D721Med (cell line): Measurements from ENCODE around the gene SLC27A2.

ENCODE experiments used
- DNase-seq: peaks from one replicate; pipeline ENCODE4 v3.0.0; 2011; ENCODE audit warnings: low spot score; ENCODE audit not compliant: insufficient read length
- FAIRE-seq: peaks from 2 replicates; lab custom pipeline; 2011; peaks lifted over from hg19 to GRCh38; lab: Jason Lieb, UNC
- CTCF ChIP-seq: IDR thresholded peaks from 2 replicates; pipeline ENCODE4 v1.5.1; 2012; ENCODE audit warnings: mild to moderate bottlenecking, control low read depth; ENCODE audit not compliant: insufficient read depth; ENCODE audit errors: missing control alignments

SLC27A2 gene

GRCh38 chr15:50236433-50236832 lies 54.4 kb downstream of the SLC27A2 start:
- FAIRE-seq (no peak), DNase-seq (no peak)
- no peak for TF ChIP-seq CTCF

GRCh38 chr15:50238255-50238654 lies 56.3 kb downstream of the SLC27A2 start:
- DNase-seq (no peak), FAIRE-seq (no peak)
- TF ChIP-seq CTCF = no peak

GRCh38 chr15:50241684-50242450 lies 59.9 kb downstream of the SLC27A2 start:
- no peak for TF ChIP-seq CTCF
- DNase-seq (no peak), FAIRE-seq (no peak)

- FAIRE-seq = no peak
- no peak for DNase-seq
- no peak for TF ChIP-seq CTCF
These were observed 62.2 kb downstream of the SLC27A2 start for GRCh38 chr15:50244153-50244552.

GRCh38 chr15:50244959-50245624 lies 63.1 kb downstream of the SLC27A2 start:
- no peak for TF ChIP-seq CTCF
- DNase-seq (no peak), FAIRE-seq (no peak)

GRCh38 chr15:50246631-50247030 lies 64.6 kb downstream of the SLC27A2 start:
- FAIRE-seq (no peak), DNase-seq (no peak)
- no peak for TF ChIP-seq CTCF
